GM19455 (cell line): Measurements from ENCODE around the gene HSF4.

Experiments used
- ATAC-seq: cut with Tn5 transposase; IDR thresholded peaks from one replicate; pipeline ENCODE4 v1.9.1; 2021; ENCODE audit not compliant: unreplicated experiment

HSF4 gene

GRCh38 chr16:67216612-67217490 is 52.3 kb downstream of the HSF4 start:
- ATAC-seq: no peak
